Neural cell (in vitro differentiated cells): Measurements from ENCODE around the gene LRRC57. TPM values are rescaled to one million over a fixed set of nuclear protein-coding genes. Genes with fewer than 3 reads are reported as not detected.

Experiments
- H2AFZ ChIP-seq: fragments of 200-600, 300-800 bp; sonication (generic), shearing (Covaris generic); 2 replicates; pipeline ENCODE4 v1.6.0; 2014; ENCODE audit warnings: low read depth, mild to moderate bottlenecking, antibody characterized with exemption, low read length, moderate library complexity
- H3F3A ChIP-seq: fragments of 200-600 bp; shearing (Covaris generic); 2 replicates; pipeline ENCODE4 v1.6.1; 2016; ENCODE audit warnings: mild to moderate bottlenecking, moderate library complexity, mixed read lengths, antibody characterized with exemption, low read length; ENCODE audit not compliant: insufficient read depth, poor library complexity, severe bottlenecking
- H3K27ac ChIP-seq: fragments of 200-600, 300-800 bp; sonication (generic), shearing (Covaris generic); 2 replicates; pipeline ENCODE4 v1.5.1; 2014; ENCODE audit warnings: mild to moderate bottlenecking, low read length, moderate library complexity
- H3K27me3 ChIP-seq: fragments of 300-800, 200-600 bp; sonication (generic), shearing (Covaris generic); 2 replicates; pipeline ENCODE4 v1.6.0; 2014; ENCODE audit warnings: mild to moderate bottlenecking, low read depth, low read length, moderate library complexity; ENCODE audit not compliant: insufficient read depth
- H3K36me3 ChIP-seq: fragments of 300-800, 200-600 bp; sonication (generic), shearing (Covaris generic); 2 replicates; pipeline ENCODE4 v1.5.1; 2014; ENCODE audit warnings: mild to moderate bottlenecking, antibody characterized with exemption, low read length, moderate library complexity; ENCODE audit not compliant: insufficient read depth
- H3K4me2 ChIP-seq: fragments of 300-800, 200-600 bp; sonication (generic), shearing (Covaris generic); 2 replicates; pipeline ENCODE4 v1.6.0; 2014; ENCODE audit warnings: mild to moderate bottlenecking, low read length
- H3K4me3 ChIP-seq: fragments of 300-800, 200-600 bp; sonication (generic), shearing (Covaris generic); 2 replicates; pipeline ENCODE4 v1.5.1; 2014; ENCODE audit warnings: mild to moderate bottlenecking, low read length, moderate library complexity
- H3K79me2 ChIP-seq: fragments of 200-600 bp; shearing (Covaris generic); replicated peaks from 2 replicates; pipeline ENCODE4 v1.6.0; 2014; ENCODE audit warnings: mild to moderate bottlenecking, low read length, moderate library complexity; ENCODE audit not compliant: insufficient read depth
- H3K9ac ChIP-seq: fragments of 300-800, 200-600 bp; sonication (generic), shearing (Covaris generic); 2 replicates; pipeline ENCODE4 v1.6.1; 2016; ENCODE audit warnings: mild to moderate bottlenecking, low read length, mixed read lengths
- H3K9me2 ChIP-seq: fragments of 200-600 bp; shearing (Covaris generic); 2 replicates; pipeline ENCODE4 v1.6.1; 2016; ENCODE audit warnings: mild to moderate bottlenecking, low read length, mixed read lengths; ENCODE audit not compliant: insufficient read depth
- H3K9me3 ChIP-seq: fragments of 200-600, 300-800 bp; sonication (generic), shearing (Covaris generic); 2 replicates; pipeline ENCODE4 v1.6.1; 2016; ENCODE audit warnings: mild to moderate bottlenecking, mixed run types, low read length, moderate library complexity, mixed read lengths
- H4K20me1 ChIP-seq: fragments of 200-600 bp; shearing (Covaris generic); 2 replicates; pipeline ENCODE4 v1.6.1; 2016; ENCODE audit warnings: mild to moderate bottlenecking, mixed run types; ENCODE audit not compliant: insufficient read depth
- CTCF ChIP-seq: fragments of 450-650 bp; IDR thresholded peaks from 2 replicates; pipeline ENCODE4 v1.5.1; 2014; ENCODE audit warnings: antibody characterized with exemption, mild to moderate bottlenecking, moderate library complexity; ENCODE audit not compliant: poor library complexity, severe bottlenecking
- EP300 ChIP-seq: fragments of 450-650 bp; conservative IDR thresholded peaks from 2 replicates; pipeline ENCODE4 v1.6.1; 2014; ENCODE audit warnings: antibody characterized with exemption, mild to moderate bottlenecking, moderate library complexity; ENCODE audit not compliant: poor library complexity, severe bottlenecking
- EZH2 ChIP-seq: fragments of 200-600, 300-800 bp; shearing (Covaris generic), sonication (generic); IDR thresholded peaks from 2 replicates; pipeline ENCODE4 v1.6.1; 2014; ENCODE audit warnings: antibody characterized with exemption, low read length, borderline replicate concordance, mild to moderate bottlenecking; ENCODE audit not compliant: insufficient read depth, poor library complexity, severe bottlenecking
- MXI1 ChIP-seq: fragments of 450-650 bp; conservative IDR thresholded peaks from 2 replicates; pipeline ENCODE4 v1.6.1; 2014; ENCODE audit warnings: antibody characterized with exemption, mild to moderate bottlenecking; ENCODE audit not compliant: poor library complexity, severe bottlenecking
- POLR2AphosphoS5 ChIP-seq: IDR thresholded peaks from 2 replicates; pipeline ENCODE4 v1.6.1; 2012
- REST ChIP-seq: IDR thresholded peaks from 2 replicates; pipeline ENCODE4 v1.6.1; 2012; ENCODE audit warnings: borderline replicate concordance
- SMC3 ChIP-seq: fragments of 450-650 bp; conservative IDR thresholded peaks from 2 replicates; pipeline ENCODE4 v1.6.1; 2014; ENCODE audit warnings: antibody characterized with exemption, mild to moderate bottlenecking, moderate library complexity; ENCODE audit not compliant: poor library complexity
- TAF1 ChIP-seq: IDR thresholded peaks from 2 replicates; pipeline ENCODE4 v1.6.1; 2012; ENCODE audit warnings: low read depth
- polyA plus RNA-seq: library from polyadenylated mRNA; depleted of rRNA; stranded (reverse); fragments of >200 nt; gene quantifications from 2 replicates; pipeline ENCODE4 v1.2.3, GENCODE V29; 2014

LRRC57 gene
- polyA plus RNA-seq, 1 donor from 2014 or later = 8.4 TPM

- TF ChIP-seq SMC3 = no peak
- TF ChIP-seq POLR2AphosphoS5 = no peak
- TF ChIP-seq MXI1 = no peak
- no peak for TF ChIP-seq CTCF
- Histone ChIP-seq H3K79me2 (peaks cover 27% of the 10 kb centered on the region), H3K9ac (no peak overlapping the region)
Observed at GRCh38 chr15:42549741-42550392, 1.3 kb upstream of the LRRC57 start.

GRCh38 chr15:42549032-42549491 lies 469 bp upstream of the LRRC57 start:
- H3K9me2 ChIP-seq = no peaks in the 10 kb centered on the region
- TF ChIP-seq SMC3 (no peak), EP300 (no peak), TAF1 (no peak), REST (no peak), POLR2AphosphoS5 (no peak)
- H3K9me3 ChIP-seq = no peaks in the 10 kb centered on the region
- peaks cover 27% of the 10 kb centered on the region for H3K79me2 ChIP-seq
- H4K20me1 ChIP-seq = no peaks in the 10 kb centered on the region
- peak overlapping the region; percentile 91 for H3K27ac ChIP-seq
- no peaks in the 10 kb centered on the region for H3K27me3 ChIP-seq
- H3F3A ChIP-seq = no peaks in the 10 kb centered on the region
- H3K36me3 ChIP-seq = no peaks in the 10 kb centered on the region
- H3K4me2 ChIP-seq = peak overlapping the region; percentile 46
- peak overlapping the region; percentile 81 for H3K4me3 ChIP-seq
- peak overlapping the region; percentile 94 for H2AFZ ChIP-seq
- peak overlapping the region; percentile 90 for H3K9ac ChIP-seq

More at GRCh38 chr15:42549741-42550392, 1.3 kb upstream of the LRRC57 start:
- H3K27me3 ChIP-seq = no peaks in the 10 kb centered on the region
- H2AFZ ChIP-seq = no peak overlapping the region
- H3K9me3 ChIP-seq = no peaks in the 10 kb centered on the region
- no peaks in the 10 kb centered on the region for H4K20me1 ChIP-seq
- H3K9me2 ChIP-seq = no peaks in the 10 kb centered on the region
- H3K4me2 ChIP-seq = peak overlapping the region; percentile 46
- H3K4me3 ChIP-seq = peak overlapping the region; percentile 81
- H3F3A ChIP-seq = no peaks in the 10 kb centered on the region
- H3K27ac ChIP-seq = no peak overlapping the region
- no peaks in the 10 kb centered on the region for H3K36me3 ChIP-seq

GRCh38 chr15:42547918-42548248 lies 710 bp downstream of the LRRC57 start:
- H3K9me3 ChIP-seq = no peaks in the 10 kb centered on the region
- H3K27ac ChIP-seq = peak overlapping the region; percentile 91
- no peaks in the 10 kb centered on the region for H3K27me3 ChIP-seq
- peaks cover 27% of the 10 kb centered on the region for H3K79me2 ChIP-seq
- H4K20me1 ChIP-seq = no peaks in the 10 kb centered on the region
- H3K9me2 ChIP-seq = no peaks in the 10 kb centered on the region
- peak overlapping the region; percentile 68 for H3K4me2 ChIP-seq
- peak overlapping the region; percentile 81 for H3K4me3 ChIP-seq
- no peaks in the 10 kb centered on the region for H3F3A ChIP-seq
- no peaks in the 10 kb centered on the region for H3K36me3 ChIP-seq
- no peak for TF ChIP-seq SMC3
- TF ChIP-seq EZH2 = no peak
- peak; percentile 4 for TF ChIP-seq REST
- no peak for TF ChIP-seq MXI1
- no peak for TF ChIP-seq POLR2AphosphoS5
- peak overlapping the region; percentile 90 for H3K9ac ChIP-seq
- H2AFZ ChIP-seq = peak overlapping the region; percentile 94
